HCT116 (cell line): Measurements from ENCODE around the gene RHBDF1. TPM values are rescaled to one million over a fixed set of nuclear protein-coding genes. Genes with fewer than 3 reads are reported as not detected.

Experiments used
- ATAC-seq: fragments of 200-7000 bp; cut with Tn5 transposase; 2 replicates; pipeline ENCODE4 v1.9.1; 2020; ENCODE audit warnings: mild to moderate bottlenecking, moderate library complexity
- BruUV-seq: library from RNA; stranded (reverse); fragments of 400-500 nt; replicated peaks from 2 replicates; lab custom pipeline; 2021; lab: Mats Ljungman, UMichigan
- CTCF ChIA-PET: fragments of 300-600 bp; sonication (Branson Sonifier 250); formaldehyde crosslinking; loops from one replicate; lab custom pipeline; 2021; ENCODE audit warnings: antibody characterized with exemption; lab: Charles Lee
- POLR2A ChIA-PET: fragments of 300-600, 350-600 bp; sonication (Branson Sonifier 250); formaldehyde crosslinking; loops from one replicate; lab custom pipeline; 2021; ENCODE audit warnings: antibody characterized with exemption; lab: Charles Lee
- RAD21 ChIA-PET, 2 experiments: fragments of 300-600 bp; sonication (Branson Sonifier 250); formaldehyde crosslinking; loops; one replicate each; lab custom pipeline; 2023; ENCODE audit warnings: low total read pairs in 2 of 2; ENCODE audit not compliant: uncharacterized antibody in 2 of 2, unreplicated experiment in 2 of 2, low non-redundant PET in 1 of 2; lab: Charles Lee
- DNase-seq: peaks from one replicate; pipeline ENCODE4 v3.0.0-alpha.2; 2010; ENCODE audit warnings: low read depth, low spot score
- H2AFZ ChIP-seq: fragments of 200-600 bp; shearing (Covaris generic), sonication (generic); 2 replicates; pipeline ENCODE4 v1.6.1; 2017; ENCODE audit warnings: low read depth, mixed run types, mixed read lengths, antibody characterized with exemption, low read length; ENCODE audit not compliant: poor library complexity, severe bottlenecking
- H3K27ac ChIP-seq: 2 replicates; pipeline ENCODE4 v1.5.1; 2012; ENCODE audit warnings: low read depth, low read length
- H3K27me3 ChIP-seq: fragments of 200-600 bp; sonication (generic); 2 replicates; pipeline ENCODE4 v1.6.1; 2016; ENCODE audit warnings: mixed run types, low read length, mixed read lengths; ENCODE audit not compliant: insufficient read depth
- H3K36me3 ChIP-seq, 2 experiments: fragments of 200-500 bp in 1 of 2; fragments of 200-600 bp in 1 of 2; sonication (Bioruptor generic) in 1 of 2; sonication (generic) in 1 of 2; 2 replicates each; pipeline versions ENCODE4 v1.5.1 to v1.6.1; 2014 to 2016; ENCODE audit warnings: low read length in 2 of 2, inconsistent platforms in 1 of 2, mixed read lengths in 1 of 2, mixed run types in 1 of 2; ENCODE audit not compliant: insufficient read depth in 2 of 2, control insufficient read depth in 1 of 2
- H3K4me1 ChIP-seq, 2 experiments: fragments of 200-600 bp in 1 of 2; sonication (generic) in 1 of 2; 2 replicates each; pipeline versions ENCODE4 v1.5.1 to v1.6.1; 2012 to 2017; ENCODE audit warnings: low read length in 2 of 2, inconsistent platforms in 1 of 2, mild to moderate bottlenecking in 1 of 2, mixed read lengths in 1 of 2, mixed run types in 1 of 2, moderate library complexity in 1 of 2; ENCODE audit not compliant: insufficient read depth in 2 of 2, control insufficient read depth in 1 of 2
- H3K4me2 ChIP-seq: fragments of 200-600 bp; sonication (generic); 2 replicates; pipeline ENCODE4 v1.6.1; 2017; ENCODE audit warnings: mixed run types, low read length, mixed read lengths
- H3K4me3 ChIP-seq, 2 experiments: fragments of 200-600 bp in 1 of 2; sonication (generic) in 1 of 2; replicated peaks in 1 of 2; 2 replicates each; pipeline ENCODE4 v1.5.1; 2011 to 2016; ENCODE audit warnings: low read length in 2 of 2, control low read depth in 1 of 2, low read depth in 1 of 2, mild to moderate bottlenecking in 1 of 2, mixed read lengths in 1 of 2, mixed run types in 1 of 2
- H3K79me2 ChIP-seq: fragments of 200-600 bp; sonication (generic); 2 replicates; pipeline ENCODE4 v1.6.1; 2017; ENCODE audit warnings: mild to moderate bottlenecking, mixed run types, low read length, moderate library complexity, mixed read lengths; ENCODE audit not compliant: insufficient read depth
- H3K9ac ChIP-seq: fragments of 200-600 bp; sonication (generic); 2 replicates; pipeline ENCODE4 v1.6.1; 2016; ENCODE audit warnings: low read length, mixed read lengths
- H3K9me2 ChIP-seq: fragments of 200-600 bp; sonication (generic), shearing (Covaris generic); 2 replicates; pipeline ENCODE4 v1.6.1; 2017; ENCODE audit warnings: mixed run types, mild to moderate bottlenecking, moderate library complexity; ENCODE audit not compliant: insufficient read depth
- H3K9me3 ChIP-seq, 2 experiments: fragments of 200-500 bp in 1 of 2; fragments of 200-600 bp in 1 of 2; sonication (Bioruptor generic) in 1 of 2; sonication (generic) in 1 of 2; 2 replicates each; pipeline ENCODE4 v1.6.1; 2014 to 2017; ENCODE audit warnings: low read length in 2 of 2, mixed read lengths in 2 of 2, inconsistent platforms in 1 of 2, low read depth in 1 of 2, mild to moderate bottlenecking in 1 of 2, mixed run types in 1 of 2, moderate library complexity in 1 of 2; ENCODE audit not compliant: control insufficient read depth in 1 of 2, insufficient read depth in 1 of 2
- H4K20me1 ChIP-seq: fragments of 200-600 bp; sonication (generic), shearing (Covaris generic); 2 replicates; pipeline ENCODE4 v1.6.1; 2017; ENCODE audit warnings: mixed run types, mild to moderate bottlenecking, moderate library complexity; ENCODE audit not compliant: insufficient read depth
- CBX3 ChIP-seq: IDR thresholded peaks from 2 replicates; pipeline ENCODE4 v1.6.1; 2012; ENCODE audit warnings: low read depth
- EGR1 ChIP-seq: IDR thresholded peaks from 2 replicates; pipeline ENCODE4 v1.6.1; 2012; ENCODE audit warnings: low read depth
- ELF1 ChIP-seq: IDR thresholded peaks from 2 replicates; pipeline ENCODE4 v1.6.1; 2012; ENCODE audit warnings: low read depth, borderline replicate concordance
- EZH2 ChIP-seq: fragments of 200-600 bp; sonication (generic); IDR thresholded peaks from 2 replicates; pipeline ENCODE4 v1.6.1; 2017; ENCODE audit warnings: antibody characterized with exemption, mixed run types
- FOSL1 ChIP-seq: IDR thresholded peaks from 2 replicates; pipeline ENCODE4 v1.6.1; 2012; ENCODE audit warnings: low read depth
- JUND ChIP-seq: IDR thresholded peaks from 2 replicates; pipeline ENCODE4 v1.6.1; 2012
- POLR2A ChIP-seq: IDR thresholded peaks from 2 replicates; pipeline ENCODE4 v1.7.0; 2011; ENCODE audit warnings: borderline replicate concordance; ENCODE audit not compliant: insufficient read depth, insufficient read length; ENCODE audit errors: extremely low read depth
- POLR2AphosphoS5 ChIP-seq: IDR thresholded peaks from 2 replicates; pipeline ENCODE4 v1.6.1; 2011; ENCODE audit warnings: mild to moderate bottlenecking, low read depth, low read length, moderate library complexity
- RAD21 ChIP-seq: IDR thresholded peaks from 2 replicates; pipeline ENCODE4 v1.6.1; 2012; ENCODE audit warnings: low read depth, mild to moderate bottlenecking
- SIN3A ChIP-seq: IDR thresholded peaks from 2 replicates; pipeline ENCODE4 v1.6.1; 2012; ENCODE audit warnings: low read depth
- SP1 ChIP-seq: IDR thresholded peaks from 2 replicates; pipeline ENCODE4 v1.6.1; 2012; ENCODE audit warnings: low read depth
- YY1 ChIP-seq: IDR thresholded peaks from 2 replicates; pipeline ENCODE4 v1.6.1; 2011; ENCODE audit warnings: low read length, low read depth, moderate library complexity, mild to moderate bottlenecking; ENCODE audit not compliant: insufficient replicate concordance; ENCODE audit errors: extremely low read depth
- ZFX ChIP-seq: fragments of 450-650 bp; IDR thresholded peaks from 2 replicates; pipeline ENCODE4 v1.6.1; 2017
- intact Hi-C: fragments of 100-400 bp; cut with micrococcal nuclease; formaldehyde crosslinking; loops from 2 replicates; pipeline ENCODE4 v1.10.0; 2022
- total RNA-seq: library from RNA; stranded (reverse); gene quantifications from one replicate; pipeline ENCODE4 v1.2.1, GENCODE V29; 2021; ENCODE audit not compliant: unreplicated experiment
- TF ChIP-seq, protein P1 (sequence below), 3 experiments: fragments of 200-600 bp in 1 of 3; sonication (generic) in 1 of 3; IDR thresholded peaks in 2 of 3; conservative IDR thresholded peaks in 1 of 3; 2 replicates each; pipeline ENCODE4 v1.5.1; 2012 to 2017; ENCODE audit warnings: low read depth in 2 of 3, low read length in 2 of 3, antibody characterized with exemption in 1 of 3, borderline replicate concordance in 1 of 3, control low read depth in 1 of 3, mild to moderate bottlenecking in 1 of 3, mixed read lengths in 1 of 3, mixed run types in 1 of 3, moderate library complexity in 1 of 3; ENCODE audit not compliant: insufficient read depth in 1 of 3

Gene RHBDF1
- total RNA-seq, 1 experiment from 2014 or later = 19.8 TPM

- no peaks in the 10 kb centered on the region for H3K27me3 ChIP-seq
- no peak overlapping the region for H2AFZ ChIP-seq
- ATAC-seq (no peak), DNase-seq (no peak)
- no TSS peak for BruUV-seq
- ChIA-PET RAD21 (no interaction called here), POLR2A (no interaction called here), CTCF (no interaction called here)
- no peaks in the 10 kb centered on the region for H3K9me3 ChIP-seq
- no peaks in the 10 kb centered on the region for H3K36me3 ChIP-seq
- H3K4me3 ChIP-seq = no peak overlapping the region
- no peaks in the 10 kb centered on the region for H4K20me1 ChIP-seq
- H3K9ac ChIP-seq = no peak overlapping the region
- TF ChIP-seq FOSL1 (no peak), POLR2A (no peak)
- H3K27ac ChIP-seq = no peak overlapping the region
- H3K4me1 ChIP-seq = no peaks in the 10 kb centered on the region
- H3K79me2 ChIP-seq = no peaks in the 10 kb centered on the region
- intact Hi-C loops = no loop called here
- H3K4me2 ChIP-seq = no peak overlapping the region
- no peaks in the 10 kb centered on the region for H3K9me2 ChIP-seq
Observed at GRCh38 chr16:92431-93339, 20.3 kb upstream of the RHBDF1 start.

GRCh38 chr16:91484-91883 lies 19.1 kb upstream of the RHBDF1 start:
- intact Hi-C loops = no loop called here

More at GRCh38 chr16:91484-91883, 19.1 kb upstream of the RHBDF1 start:
- no peak overlapping the region for H3K4me3 ChIP-seq
- no peak for ATAC-seq
- ChIA-PET POLR2A (no interaction called here), RAD21 (no interaction called here), CTCF (no interaction called here)
- no peak overlapping the region for H2AFZ ChIP-seq
- no peaks in the 10 kb centered on the region for H3K36me3 ChIP-seq
- H3K9me2 ChIP-seq = no peaks in the 10 kb centered on the region
- no peak overlapping the region for H3K27ac ChIP-seq
- no TSS peak for BruUV-seq
- TF ChIP-seq POLR2AphosphoS5 (no peak), EGR1 (no peak), SP1 (no peak), JUND (no peak), YY1 (no peak), RAD21 (no peak), ZFX (no peak), EZH2 (no peak), ELF1 (no peak), CBX3 (no peak), FOSL1 (no peak), SIN3A (no peak)
- TF ChIP-seq, protein P1, sequence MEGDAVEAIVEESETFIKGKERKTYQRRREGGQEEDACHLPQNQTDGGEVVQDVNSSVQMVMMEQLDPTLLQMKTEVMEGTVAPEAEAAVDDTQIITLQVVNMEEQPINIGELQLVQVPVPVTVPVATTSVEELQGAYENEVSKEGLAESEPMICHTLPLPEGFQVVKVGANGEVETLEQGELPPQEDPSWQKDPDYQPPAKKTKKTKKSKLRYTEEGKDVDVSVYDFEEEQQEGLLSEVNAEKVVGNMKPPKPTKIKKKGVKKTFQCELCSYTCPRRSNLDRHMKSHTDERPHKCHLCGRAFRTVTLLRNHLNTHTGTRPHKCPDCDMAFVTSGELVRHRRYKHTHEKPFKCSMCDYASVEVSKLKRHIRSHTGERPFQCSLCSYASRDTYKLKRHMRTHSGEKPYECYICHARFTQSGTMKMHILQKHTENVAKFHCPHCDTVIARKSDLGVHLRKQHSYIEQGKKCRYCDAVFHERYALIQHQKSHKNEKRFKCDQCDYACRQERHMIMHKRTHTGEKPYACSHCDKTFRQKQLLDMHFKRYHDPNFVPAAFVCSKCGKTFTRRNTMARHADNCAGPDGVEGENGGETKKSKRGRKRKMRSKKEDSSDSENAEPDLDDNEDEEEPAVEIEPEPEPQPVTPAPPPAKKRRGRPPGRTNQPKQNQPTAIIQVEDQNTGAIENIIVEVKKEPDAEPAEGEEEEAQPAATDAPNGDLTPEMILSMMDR (IDR thresholded peaks at IDR 0.05 in 2 of 3, conservative IDR thresholded peaks at IDR 0.05 in 1 of 3; ENCODE audit: borderline replicate concordance in 1 of 3, insufficient read depth in 1 of 3, low read depth in 2 of 3, low read length in 2 of 3) = no peak
- H3K27me3 ChIP-seq = no peaks in the 10 kb centered on the region
- H4K20me1 ChIP-seq = no peaks in the 10 kb centered on the region
- no peak overlapping the region for H3K4me2 ChIP-seq
- H3K79me2 ChIP-seq = no peaks in the 10 kb centered on the region
- H3K9ac ChIP-seq = no peak overlapping the region
- no peak for DNase-seq
- H3K4me1 ChIP-seq = no peaks in the 10 kb centered on the region
- H3K9me3 ChIP-seq = no peaks in the 10 kb centered on the region
